ENCODE results near the gene CDCA5. TPM values are rescaled to one million over a fixed set of nuclear protein-coding genes. Genes with fewer than 3 reads are reported as not detected.
A peak's percentile ranks its signal among the peaks of the same experiment; 100 is the strongest.

CDCA5 gene
- total RNA-seq, 1 experiment from 2014 or later, result 73.4 TPM

DNA sequence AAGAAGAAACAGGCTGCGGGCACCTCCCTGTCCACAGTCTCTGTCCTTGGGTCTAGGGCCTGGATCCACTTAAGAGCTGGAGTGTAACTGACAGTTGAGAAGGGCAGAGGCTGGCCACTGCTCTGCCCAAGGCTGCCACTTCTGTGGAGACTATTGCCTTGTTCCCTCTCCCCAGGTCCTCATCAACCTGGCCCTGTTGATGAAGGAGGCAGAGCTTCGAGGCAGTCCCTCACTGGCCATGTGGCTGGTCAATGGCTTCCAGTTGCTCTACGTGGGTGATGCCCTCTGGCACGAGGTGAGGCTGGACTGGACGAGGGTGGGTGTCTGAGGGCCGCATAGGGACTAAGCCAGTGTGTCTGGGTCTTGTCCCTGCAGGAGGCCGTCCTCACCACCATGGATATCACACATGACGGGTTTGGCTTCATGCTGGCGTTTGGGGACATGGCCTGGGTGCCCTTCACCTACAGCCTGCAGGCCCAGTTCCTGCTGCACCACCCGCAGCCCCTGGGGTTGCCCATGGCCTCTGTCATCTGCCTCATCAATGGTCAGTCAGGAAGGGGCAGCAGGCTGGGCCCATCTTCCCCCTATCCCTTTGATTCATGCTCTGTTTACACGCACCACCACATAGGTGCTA, 30.8 kb upstream of the CDCA5 start:
- Histone ChIP-seq H3K36me3 (ENCODE audit: low read depth, low read length) (peaks cover 2% of the 10 kb centered on the region; the same call in 1 of the 2 replicates), H4K20me1 (ENCODE audit: low read length) (no peaks in the 10 kb centered on the region), H3K9me3 (ENCODE audit: low read length) (no peaks in the 10 kb centered on the region), H3K9me2 (replicated peaks; ENCODE audit: low read length) (no peaks in the 10 kb centered on the region), H3K27ac (ENCODE audit: low read length) (no peak overlapping the region), H3K4me1 (ENCODE audit: insufficient read depth, low read length) (peaks cover 21% of the 10 kb centered on the region), H3K27me3 (ENCODE audit: low read length) (no peaks in the 10 kb centered on the region), H3K79me2 (ENCODE audit: low read length) (peaks cover 24% of the 10 kb centered on the region), H3K9ac (ENCODE audit: low read length) (no peak overlapping the region), H3K4me3 (ENCODE audit: low read length) (no peak overlapping the region), H3K4me2 (ENCODE audit: low read length) (no peak overlapping the region), H3F3A (ENCODE audit: low read length, unreplicated experiment) (peaks cover 11% of the 10 kb centered on the region), H2AFZ (ENCODE audit: low read length) (no peak overlapping the region)
- ATAC-seq, result no peak
- ChIA-PET CTCF (no interaction called here), POLR2A (ENCODE audit: unreplicated experiment) (no interaction called here)
- BruUV-seq (replicated peaks), result no TSS peak
- intact Hi-C loops (cut with micrococcal nuclease), result no loop called here
- no peak for DNase-seq
- TF ChIP-seq EZH2 (IDR thresholded peaks at IDR 0.05; ENCODE audit: low read length, unreplicated experiment) (no peak), EZH2phosphoT487 (IDR thresholded peaks at IDR 0.05; ENCODE audit: borderline replicate concordance, low read length) (no peak)
- TF ChIP-seq, protein P1, sequence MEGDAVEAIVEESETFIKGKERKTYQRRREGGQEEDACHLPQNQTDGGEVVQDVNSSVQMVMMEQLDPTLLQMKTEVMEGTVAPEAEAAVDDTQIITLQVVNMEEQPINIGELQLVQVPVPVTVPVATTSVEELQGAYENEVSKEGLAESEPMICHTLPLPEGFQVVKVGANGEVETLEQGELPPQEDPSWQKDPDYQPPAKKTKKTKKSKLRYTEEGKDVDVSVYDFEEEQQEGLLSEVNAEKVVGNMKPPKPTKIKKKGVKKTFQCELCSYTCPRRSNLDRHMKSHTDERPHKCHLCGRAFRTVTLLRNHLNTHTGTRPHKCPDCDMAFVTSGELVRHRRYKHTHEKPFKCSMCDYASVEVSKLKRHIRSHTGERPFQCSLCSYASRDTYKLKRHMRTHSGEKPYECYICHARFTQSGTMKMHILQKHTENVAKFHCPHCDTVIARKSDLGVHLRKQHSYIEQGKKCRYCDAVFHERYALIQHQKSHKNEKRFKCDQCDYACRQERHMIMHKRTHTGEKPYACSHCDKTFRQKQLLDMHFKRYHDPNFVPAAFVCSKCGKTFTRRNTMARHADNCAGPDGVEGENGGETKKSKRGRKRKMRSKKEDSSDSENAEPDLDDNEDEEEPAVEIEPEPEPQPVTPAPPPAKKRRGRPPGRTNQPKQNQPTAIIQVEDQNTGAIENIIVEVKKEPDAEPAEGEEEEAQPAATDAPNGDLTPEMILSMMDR (conservative IDR thresholded peaks at IDR 0.05; ENCODE audit: low read depth, low read length), result no peak

DNA sequence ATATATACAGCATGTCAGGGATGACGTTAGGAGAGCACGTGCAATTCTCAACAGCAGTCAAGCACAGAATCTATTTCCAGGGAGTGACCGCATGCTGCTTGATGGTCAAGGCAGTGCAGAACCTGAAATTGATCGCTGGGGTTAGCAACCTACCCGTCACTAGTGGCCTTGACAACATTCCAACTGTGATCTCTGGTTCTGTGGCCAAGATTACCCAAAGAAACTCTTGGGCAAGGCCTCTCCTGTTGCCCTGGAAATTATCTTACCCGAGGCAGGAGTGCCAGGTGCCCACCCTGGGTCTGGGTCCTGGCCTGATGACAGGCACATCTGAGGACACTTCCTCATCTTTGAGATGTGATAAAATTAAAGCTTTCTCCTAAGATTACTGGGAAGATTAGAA, 30.0 kb upstream of the CDCA5 start:
- Histone ChIP-seq H3K4me1 (ENCODE audit: insufficient read depth, low read length) (peaks cover 21% of the 10 kb centered on the region), H3K36me3 (ENCODE audit: low read depth, low read length) (no peaks in the 10 kb centered on the region), H3F3A (ENCODE audit: low read length, unreplicated experiment) (peaks cover 8% of the 10 kb centered on the region), H3K9ac (ENCODE audit: low read length) (no peak overlapping the region), H4K20me1 (ENCODE audit: low read length) (no peaks in the 10 kb centered on the region), H3K4me2 (ENCODE audit: low read length) (peak overlapping the region; percentile 97; the same call in 1 of the 2 replicates), H3K4me3 (ENCODE audit: low read length) (no peak overlapping the region), H3K27ac (ENCODE audit: low read length) (no peak overlapping the region), H2AFZ (ENCODE audit: low read length) (no peak overlapping the region), H3K27me3 (ENCODE audit: low read length) (no peaks in the 10 kb centered on the region), H3K9me2 (replicated peaks; ENCODE audit: low read length) (no peaks in the 10 kb centered on the region), H3K79me2 (ENCODE audit: low read length) (peaks cover 23% of the 10 kb centered on the region), H3K9me3 (ENCODE audit: low read length) (no peaks in the 10 kb centered on the region)
- intact Hi-C loops (cut with micrococcal nuclease), result no loop called here
- ChIA-PET POLR2A (ENCODE audit: unreplicated experiment) (interaction anchor here (0.6 kb wide), 2 partner anchors 106 to 115 kb away, joined by 6 to 7 read pairs; no protein-coding TSS in a partner anchor), CTCF (no interaction called here)
- DNase-seq (no peak), ATAC-seq (no peak)
- TF ChIP-seq EZH2phosphoT487 (IDR thresholded peaks at IDR 0.05; ENCODE audit: borderline replicate concordance, low read length) (no peak), EZH2 (IDR thresholded peaks at IDR 0.05; ENCODE audit: low read length, unreplicated experiment) (no peak)
- TF ChIP-seq, protein P1 (conservative IDR thresholded peaks at IDR 0.05; ENCODE audit: low read depth, low read length), result no peak
- BruUV-seq (replicated peaks), result TSS peak; percentile 14

DNA sequence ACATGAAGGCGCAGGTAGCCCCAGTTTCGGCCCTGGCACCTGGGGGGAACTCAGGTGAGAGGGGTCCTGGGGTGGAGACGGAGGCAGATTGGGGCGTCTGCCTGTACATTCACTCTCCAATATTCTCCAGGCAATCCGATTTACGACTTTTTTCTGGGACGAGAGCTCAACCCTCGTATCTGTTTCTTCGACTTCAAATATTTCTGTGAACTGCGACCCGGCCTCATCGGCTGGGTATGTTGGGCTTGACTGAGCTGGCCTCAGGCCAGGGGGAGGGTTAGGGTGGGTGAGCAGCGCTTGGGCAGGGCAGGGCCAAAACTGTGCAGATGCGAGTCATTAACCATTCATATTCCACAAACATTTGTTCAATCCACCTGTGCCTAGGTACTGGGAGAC, 29.5 kb upstream of the CDCA5 start:
- Histone ChIP-seq H3K27me3 (ENCODE audit: low read length) (no peaks in the 10 kb centered on the region), H3K36me3 (ENCODE audit: low read depth, low read length) (no peaks in the 10 kb centered on the region), H3K9ac (ENCODE audit: low read length) (no peak overlapping the region), H2AFZ (ENCODE audit: low read length) (0 out of 2 replicates have a peak overlapping the region, but pooled peaks have one; percentile 35), H3K4me2 (ENCODE audit: low read length) (peak overlapping the region; percentile 97), H3K27ac (ENCODE audit: low read length) (no peak overlapping the region), H3K79me2 (ENCODE audit: low read length) (peaks cover 23% of the 10 kb centered on the region), H3K9me3 (ENCODE audit: low read length) (no peaks in the 10 kb centered on the region), H4K20me1 (ENCODE audit: low read length) (no peaks in the 10 kb centered on the region), H3K4me1 (ENCODE audit: insufficient read depth, low read length) (peaks cover 21% of the 10 kb centered on the region), H3K4me3 (ENCODE audit: low read length) (peak overlapping the region; percentile 73), H3F3A (ENCODE audit: low read length, unreplicated experiment) (peaks cover 4% of the 10 kb centered on the region), H3K9me2 (replicated peaks; ENCODE audit: low read length) (no peaks in the 10 kb centered on the region)
- TF ChIP-seq EZH2 (IDR thresholded peaks at IDR 0.05; ENCODE audit: low read length, unreplicated experiment) (no peak), EZH2phosphoT487 (IDR thresholded peaks at IDR 0.05; ENCODE audit: borderline replicate concordance, low read length) (no peak)
- TF ChIP-seq, protein P1 (conservative IDR thresholded peaks at IDR 0.05; ENCODE audit: low read depth, low read length), result no peak
- BruUV-seq (replicated peaks), result no TSS peak
- DNase-seq (peak; percentile 39), ATAC-seq (no peak)
- CTCF ChIA-PET, result interaction anchor here (0.8 to 1.1 kb wide), 3 partner anchors 9 to 72 kb away, joined by 3 to 7 read pairs (median 4); partner anchors contain the start of gene SAC3D1
- intact Hi-C loops (cut with micrococcal nuclease), result no loop called here
- POLR2A ChIA-PET (ENCODE audit: unreplicated experiment), result interaction anchor here (0.6 kb wide), 2 partner anchors 107 to 116 kb away, joined by 6 to 7 read pairs; no protein-coding TSS in a partner anchor
